Thoracic aorta (tissue), 2 donors: ENCODE results near the gene CDKL5. TPM values are rescaled to one million over a fixed set of nuclear protein-coding genes. Genes with fewer than 3 reads are reported as not detected.

Experiments used
- ATAC-seq: fragments of 150-250 bp; one replicate; pipeline ENCODE4 v1.8.0; 2017; ENCODE audit warnings: low read depth; ENCODE audit not compliant: insufficient number of reproducible peaks, low FRiP score
- DNase-seq: peaks from one replicate; pipeline ENCODE4 v3.0.0-alpha.2; 2020; ENCODE audit warnings: low spot score
- H3K27ac ChIP-seq, 2 donors: fragments of 200-600 bp; sonication (generic); 1 replicate in 1 of 2; 2 replicates in 1 of 2; pipeline ENCODE4 v1.5.1; 2016; ENCODE audit warnings: mild to moderate bottlenecking in 2 of 2, moderate library complexity in 2 of 2
- H3K27me3 ChIP-seq: fragments of 200-600 bp; sonication (generic); replicated peaks from 2 replicates; pipeline ENCODE4 v1.6.0; 2016; ENCODE audit warnings: mild to moderate bottlenecking; ENCODE audit not compliant: insufficient read depth
- H3K36me3 ChIP-seq: fragments of 200-600 bp; sonication (generic); one replicate; pipeline ENCODE4 v1.5.1; 2016
- H3K4me1 ChIP-seq, 2 donors: fragments of 200-600 bp; sonication (generic); 1 replicate in 1 of 2; 2 replicates in 1 of 2; pipeline versions ENCODE4 v1.5.1 to v1.6.0; 2016; ENCODE audit warnings: low read depth in 2 of 2, mild to moderate bottlenecking in 1 of 2; ENCODE audit not compliant: control insufficient read depth in 1 of 2
- H3K4me3 ChIP-seq: fragments of 200-600 bp; sonication (generic); 2 replicates; pipeline ENCODE4 v1.5.1; 2016; ENCODE audit warnings: mild to moderate bottlenecking
- H3K9me3 ChIP-seq: fragments of 200-600 bp; sonication (generic); 2 replicates; pipeline ENCODE4 v1.5.1; 2016
- CTCF ChIP-seq: fragments of 200-600 bp; sonication (generic); IDR thresholded peaks from one replicate; pipeline ENCODE4 v1.5.1; 2019; ENCODE audit warnings: antibody characterized with exemption
- total RNA-seq, 2 donors: library from RNA; depleted of rRNA; stranded (reverse); fragments of >200 nt; gene quantifications; one replicate each; pipeline versions ENCODE4 v1.1.0 to v1.2.3, GENCODE V29; 2016

The CDKL5 gene
- total RNA-seq, 2 donors from 2014 or later: 13.5 to 17.2 TPM

DNA sequence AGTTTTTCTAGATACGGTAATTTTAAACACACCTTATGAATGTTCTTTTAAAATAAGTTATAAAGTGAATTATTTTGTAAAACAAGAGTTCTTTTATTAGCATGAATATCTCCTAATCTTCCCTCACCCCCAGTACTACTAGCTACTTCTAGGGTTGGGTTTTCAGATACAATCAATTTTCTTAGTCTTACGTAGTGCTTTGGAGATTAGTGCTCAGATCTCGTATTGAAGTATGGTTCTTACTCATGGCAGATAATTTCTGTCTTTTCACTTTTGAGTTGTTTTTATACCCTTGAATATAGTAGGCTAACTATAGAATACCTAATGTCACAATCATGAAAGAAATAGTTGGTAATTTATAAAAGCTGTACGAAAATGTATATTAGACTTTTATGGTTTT lies 43.2 kb downstream of the CDKL5 start:
- ATAC-seq (no peak), DNase-seq (no peak)
- H3K9me3 ChIP-seq: no peaks in the 10 kb centered on the region
- H3K27ac ChIP-seq: no peak overlapping the region
- no peak for TF ChIP-seq CTCF
- H3K36me3 ChIP-seq: no peaks in the 10 kb centered on the region
- H3K4me1 ChIP-seq: no peaks in the 10 kb centered on the region
- no peaks in the 10 kb centered on the region for H3K27me3 ChIP-seq
- H3K4me3 ChIP-seq: no peak overlapping the region

DNA sequence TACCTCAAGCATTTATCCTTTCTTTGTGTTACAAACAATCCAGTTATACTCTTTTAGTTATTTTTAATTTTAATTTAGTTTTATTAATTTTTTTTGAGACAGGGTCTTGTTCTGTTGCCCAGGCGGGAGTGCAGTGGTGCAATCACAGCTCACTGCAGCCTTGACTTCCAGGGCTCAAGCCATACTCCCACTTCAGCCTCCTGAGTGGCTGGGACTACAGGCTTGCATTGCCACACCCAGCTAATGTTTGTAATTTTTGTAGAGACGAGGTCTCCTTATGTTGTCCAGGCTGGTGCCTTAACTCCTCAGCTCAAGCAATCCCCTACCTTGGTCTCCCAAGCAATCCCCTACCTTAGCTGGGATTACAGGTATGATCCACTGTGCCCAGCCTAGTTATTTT lies 45.9 kb downstream of the CDKL5 start:
- no peaks in the 10 kb centered on the region for H3K27me3 ChIP-seq
- no peaks in the 10 kb centered on the region for H3K4me1 ChIP-seq
- no peak for DNase-seq
- no peak overlapping the region for H3K27ac ChIP-seq
- H3K9me3 ChIP-seq: no peaks in the 10 kb centered on the region
- ATAC-seq: no peak
- no peak for TF ChIP-seq CTCF
- no peaks in the 10 kb centered on the region for H3K36me3 ChIP-seq
- no peak overlapping the region for H3K4me3 ChIP-seq

GRCh38 chrX:18490806-18491555 lies 65.6 kb downstream of the CDKL5 start:
- no peak overlapping the region for H3K4me3 ChIP-seq
- H3K36me3 ChIP-seq: no peaks in the 10 kb centered on the region
- no peak for TF ChIP-seq CTCF
- H3K27ac ChIP-seq: no peak overlapping the region
- H3K9me3 ChIP-seq: no peaks in the 10 kb centered on the region
- no peaks in the 10 kb centered on the region for H3K27me3 ChIP-seq
- ATAC-seq (no peak), DNase-seq (no peak)
- no peaks in the 10 kb centered on the region for H3K4me1 ChIP-seq

GRCh38 chrX:18491587-18492340 lies 66.4 kb downstream of the CDKL5 start:
- Histone ChIP-seq H3K27ac (no peak overlapping the region), H3K9me3 (no peaks in the 10 kb centered on the region), H3K27me3 (no peaks in the 10 kb centered on the region), H3K4me3 (no peak overlapping the region), H3K36me3 (no peaks in the 10 kb centered on the region), H3K4me1 (no peaks in the 10 kb centered on the region)
- DNase-seq: no peak
- no peak for TF ChIP-seq CTCF
- ATAC-seq: no peak

DNA sequence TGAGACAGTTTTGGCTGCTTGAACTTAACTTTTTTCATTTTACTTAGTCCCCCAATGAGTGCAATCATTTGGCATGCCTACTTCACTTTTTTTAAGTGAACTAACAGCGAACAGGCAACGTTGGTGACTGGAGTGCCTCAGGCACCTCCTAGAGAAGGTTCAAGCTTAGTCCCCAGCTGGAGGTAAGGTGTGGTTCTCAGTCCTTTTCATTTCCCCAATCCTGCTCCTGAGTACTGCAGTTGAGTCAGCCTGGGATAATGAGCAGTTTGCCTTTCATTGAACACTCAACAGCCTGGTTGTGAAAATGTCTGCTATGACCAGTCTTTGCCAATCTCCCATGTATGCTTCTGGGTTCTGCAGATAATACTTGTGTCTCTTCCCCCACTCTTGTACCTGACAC lies 109.5 kb downstream of the CDKL5 start:
- no peak overlapping the region for H3K27ac ChIP-seq
- no peak for ATAC-seq
- no peaks in the 10 kb centered on the region for H3K9me3 ChIP-seq
- no peaks in the 10 kb centered on the region for H3K4me1 ChIP-seq
- TF ChIP-seq CTCF: no peak
- no peak overlapping the region for H3K4me3 ChIP-seq
- DNase-seq: no peak
- no peaks in the 10 kb centered on the region for H3K36me3 ChIP-seq
- H3K27me3 ChIP-seq: no peaks in the 10 kb centered on the region
